Neutrophil (primary cell): ENCODE data around the gene MKRN2OS.

Experiments used
- H3K27ac ChIP-seq: fragments of 200-600 bp; sonication (generic); 2 replicates; pipeline ENCODE4 v1.5.1; 2016; ENCODE audit warnings: mild to moderate bottlenecking, moderate library complexity
- H3K27me3 ChIP-seq: fragments of 200-600 bp; sonication (generic); 2 replicates; pipeline ENCODE4 v1.6.0; 2016; ENCODE audit warnings: mild to moderate bottlenecking
- H3K36me3 ChIP-seq: fragments of 200-600 bp; sonication (generic); 2 replicates; pipeline ENCODE4 v1.5.1; 2017
- H3K4me1 ChIP-seq, 2 experiments: fragments of 200-600 bp in 1 of 2; sonication (generic) in 1 of 2; 1 replicate in 1 of 2; 2 replicates in 1 of 2; pipeline versions ENCODE4 v1.5.1 to v1.6.1; 2013 to 2016; ENCODE audit warnings: low read depth in 1 of 2, low read length in 1 of 2, mild to moderate bottlenecking in 1 of 2, moderate library complexity in 1 of 2; ENCODE audit not compliant: control insufficient read depth in 1 of 2, insufficient read depth in 1 of 2
- H3K4me3 ChIP-seq, 2 experiments: fragments of 200-600 bp in 1 of 2; sonication (generic) in 1 of 2; 1 replicate in 1 of 2; 2 replicates in 1 of 2; pipeline ENCODE4 v1.5.1; 2013 to 2016; ENCODE audit warnings: low read depth in 1 of 2, low read length in 1 of 2, mild to moderate bottlenecking in 1 of 2, moderate library complexity in 1 of 2
- H3K9me3 ChIP-seq: fragments of 200-600 bp; sonication (generic); 2 replicates; pipeline ENCODE4 v1.5.1; 2016
- CTCF ChIP-seq: fragments of 200-600 bp; sonication (generic); IDR thresholded peaks from 2 replicates; pipeline ENCODE4 v1.5.1; 2016; ENCODE audit warnings: antibody characterized with exemption

Gene MKRN2OS

GRCh38 chr3:12513694-12514446, 31.4 kb downstream of the MKRN2OS start:
- H3K27me3 ChIP-seq = no peaks in the 10 kb centered on the region
- no peak overlapping the region for H3K27ac ChIP-seq
- TF ChIP-seq CTCF = no peak
- H3K9me3 ChIP-seq = no peaks in the 10 kb centered on the region
- no peaks in the 10 kb centered on the region for H3K4me1 ChIP-seq
- H3K36me3 ChIP-seq = no peaks in the 10 kb centered on the region
- no peak overlapping the region for H3K4me3 ChIP-seq

- H3K27ac ChIP-seq = no peak overlapping the region
- H3K27me3 ChIP-seq = no peaks in the 10 kb centered on the region
- H3K9me3 ChIP-seq = no peaks in the 10 kb centered on the region
- H3K4me1 ChIP-seq = no peaks in the 10 kb centered on the region
- no peak overlapping the region for H3K4me3 ChIP-seq
- no peak for TF ChIP-seq CTCF
- H3K36me3 ChIP-seq = no peaks in the 10 kb centered on the region
These were observed 32.7 kb downstream of the MKRN2OS start for GRCh38 chr3:12512534-12513118.

GRCh38 chr3:12509466-12509865, 35.8 kb downstream of the MKRN2OS start:
- H3K27ac ChIP-seq = no peak overlapping the region
- no peaks in the 10 kb centered on the region for H3K4me1 ChIP-seq

GRCh38 chr3:12508291-12508700, 37.0 kb downstream of the MKRN2OS start:
- Histone ChIP-seq H3K9me3 (no peaks in the 10 kb centered on the region), H3K36me3 (no peaks in the 10 kb centered on the region), H3K27me3 (no peaks in the 10 kb centered on the region), H3K4me3 (no peak overlapping the region), H3K4me1 (peaks cover 6 to 7% of the 10 kb centered on the region in 2 experiments), H3K27ac (no peak overlapping the region)
- TF ChIP-seq CTCF = no peak

More at GRCh38 chr3:12509466-12509865, 35.8 kb downstream of the MKRN2OS start:
- Histone ChIP-seq H3K9me3 (no peaks in the 10 kb centered on the region), H3K27me3 (no peaks in the 10 kb centered on the region), H3K4me3 (no peak overlapping the region), H3K36me3 (no peaks in the 10 kb centered on the region)
- TF ChIP-seq CTCF = no peak

GRCh38 chr3:12507591-12508281, 37.6 kb downstream of the MKRN2OS start:
- Histone ChIP-seq H3K27ac (no peak overlapping the region), H3K4me3 (no peak overlapping the region), H3K4me1 (peaks cover 6 to 7% of the 10 kb centered on the region in 2 experiments), H3K9me3 (no peaks in the 10 kb centered on the region), H3K36me3 (no peaks in the 10 kb centered on the region), H3K27me3 (no peaks in the 10 kb centered on the region)
- no peak for TF ChIP-seq CTCF
